NOMO-1 (cell line): ENCODE results near the gene KCNJ15.
"Not testable (repeated sequence)": the region's sequence is repeated elsewhere in the genome, so short reads cannot be mapped to it uniquely, and the experiment has no call there.

ENCODE experiments used
- DNase-seq, 2 experiments: peaks; one replicate each; lab custom pipeline; 2025; ENCODE audit not compliant: unreplicated experiment in 2 of 2; lab: John Stamatoyannopoulos, UW

KCNJ15 gene

GRCh38 chr21:38256599-38257302 is at the start of gene KCNJ15:
Gene KCNJ15 (plus strand): TSS chr21:38256991. CDS start chr21:38299262, 42,271 bp downstream.
- DNase-seq: no peak

- no peak for DNase-seq
Observed at GRCh38 chr21:38208118-38208517, 48.7 kb upstream of the KCNJ15 start.

DNA sequence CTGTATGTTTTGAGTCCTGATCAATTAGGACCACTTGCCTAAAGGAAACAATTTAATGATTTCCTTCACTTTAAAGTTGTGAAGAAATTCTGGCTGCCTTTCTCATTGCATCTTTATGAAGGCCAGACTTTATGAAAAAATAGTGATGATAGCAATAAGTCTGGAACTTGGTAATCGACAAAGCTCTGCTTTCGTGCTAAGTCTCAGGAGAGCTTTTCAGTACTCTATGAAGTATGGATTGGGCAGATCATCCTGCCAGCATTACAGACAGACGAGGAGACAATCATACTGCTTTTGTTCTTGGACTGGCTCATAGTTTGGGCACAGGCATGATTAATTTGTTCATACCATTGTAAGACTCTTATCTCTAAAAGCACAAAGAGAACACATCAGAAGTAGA is 45.5 kb upstream of the KCNJ15 start:
- DNase-seq: no peak

GRCh38 chr21:38212706-38213105 is 44.1 kb upstream of the KCNJ15 start:
- no peak for DNase-seq

GRCh38 chr21:38219049-38219628 is 37.7 kb upstream of the KCNJ15 start:
- DNase-seq: peak; percentile 81 to 86

- DNase-seq: peak in 1 of 2 experiments; percentile 25
Observed at GRCh38 chr21:38220270-38220737, 36.5 kb upstream of the KCNJ15 start.

GRCh38 chr21:38221594-38221993 is 35.2 kb upstream of the KCNJ15 start:
- no peak for DNase-seq

- no peak for DNase-seq
Observed at GRCh38 chr21:38223893-38224540, 32.8 kb upstream of the KCNJ15 start.

DNA sequence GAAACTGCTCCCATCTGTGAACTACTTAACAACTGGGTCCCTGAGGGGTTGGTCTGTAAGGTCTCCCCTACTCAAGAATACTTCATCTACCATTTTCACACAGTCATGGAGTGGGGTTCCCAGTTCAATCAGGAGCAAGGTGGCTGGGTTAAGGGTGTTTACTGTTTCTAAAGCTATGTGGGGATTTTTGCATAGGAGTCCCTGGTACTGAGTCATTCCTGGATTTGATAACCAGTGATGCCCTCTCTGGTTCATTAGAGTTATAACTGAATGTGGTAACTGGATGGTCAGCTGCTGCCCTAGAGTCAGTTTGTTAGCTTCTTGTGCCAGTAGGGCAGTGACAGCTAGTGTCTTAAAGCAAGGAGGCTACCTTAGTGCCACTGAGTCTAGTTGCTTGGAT is 29.4 kb upstream of the KCNJ15 start:
- DNase-seq: no peak

DNA sequence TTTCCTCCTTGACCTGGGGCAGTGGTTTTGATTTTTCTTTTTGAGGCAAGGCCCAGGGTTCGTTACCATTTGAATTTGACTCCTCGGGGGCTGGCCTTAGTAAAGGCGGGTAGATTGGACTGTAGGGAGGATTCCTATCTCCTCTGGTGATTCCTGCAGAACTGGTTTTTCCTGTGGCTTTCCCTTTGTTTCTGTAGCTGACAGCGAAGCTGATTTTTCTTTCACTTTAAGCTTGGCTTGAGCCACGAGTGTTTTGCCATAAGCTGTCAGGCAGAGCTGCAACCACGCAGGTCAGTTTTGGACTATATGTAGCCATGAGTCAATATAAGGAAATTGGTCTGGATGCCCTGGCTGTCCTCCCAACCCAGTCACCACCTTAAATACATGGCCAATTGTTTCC is 28.7 kb upstream of the KCNJ15 start:
- no peak for DNase-seq

- DNase-seq: no peak
Observed at GRCh38 chr21:38228537-38228936, 28.3 kb upstream of the KCNJ15 start.

GRCh38 chr21:38229260-38229877 is 27.4 kb upstream of the KCNJ15 start:
- no peak for DNase-seq

- DNase-seq: no peak
Observed at GRCh38 chr21:38234395-38235142, 22.2 kb upstream of the KCNJ15 start.

GRCh38 chr21:38235251-38235650 is 21.5 kb upstream of the KCNJ15 start:
- DNase-seq: not testable (repeated sequence)

DNA sequence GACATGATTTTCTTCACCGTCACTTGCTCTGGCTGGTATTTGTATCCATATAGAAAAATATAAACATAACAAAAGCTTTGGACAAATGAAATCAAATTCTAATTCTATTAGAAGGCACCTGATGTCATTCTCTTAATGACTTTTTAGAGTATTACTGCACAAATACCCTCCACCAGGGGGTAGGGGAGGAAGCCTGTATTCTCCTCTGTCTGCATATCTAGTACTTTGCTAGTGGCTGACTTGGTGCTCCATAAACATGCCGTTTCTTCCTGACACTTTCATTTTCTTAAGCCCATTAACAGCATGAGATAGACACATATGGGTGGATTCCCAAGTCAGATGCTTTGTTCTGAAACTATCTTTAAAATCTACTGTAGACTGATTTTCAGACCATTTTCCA is 20.6 kb upstream of the KCNJ15 start:
- no peak for DNase-seq

DNA sequence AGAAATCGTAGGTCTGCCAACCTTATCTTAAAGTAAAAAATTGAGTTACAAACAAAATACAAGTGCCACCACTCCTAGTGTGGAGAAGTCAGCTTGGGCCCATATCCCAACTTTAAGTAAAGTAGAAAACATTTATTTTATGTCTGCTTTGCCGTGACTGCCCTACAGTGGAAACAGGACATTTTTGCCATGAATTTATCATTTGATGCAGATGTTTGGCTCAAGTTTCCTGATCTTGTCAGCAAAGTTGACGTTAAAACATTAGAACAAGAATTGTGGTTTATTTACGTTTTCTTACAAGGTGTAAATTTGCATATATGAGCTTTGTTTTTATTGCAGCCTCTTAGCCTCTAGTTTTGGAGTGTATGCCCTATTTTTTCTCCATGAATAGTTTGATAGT is 17.1 kb upstream of the KCNJ15 start:
- no peak for DNase-seq

- no peak for DNase-seq
Observed at GRCh38 chr21:38240129-38240528, 16.7 kb upstream of the KCNJ15 start.

- DNase-seq: no peak
Observed at GRCh38 chr21:38241029-38241740, 15.6 kb upstream of the KCNJ15 start.

DNA sequence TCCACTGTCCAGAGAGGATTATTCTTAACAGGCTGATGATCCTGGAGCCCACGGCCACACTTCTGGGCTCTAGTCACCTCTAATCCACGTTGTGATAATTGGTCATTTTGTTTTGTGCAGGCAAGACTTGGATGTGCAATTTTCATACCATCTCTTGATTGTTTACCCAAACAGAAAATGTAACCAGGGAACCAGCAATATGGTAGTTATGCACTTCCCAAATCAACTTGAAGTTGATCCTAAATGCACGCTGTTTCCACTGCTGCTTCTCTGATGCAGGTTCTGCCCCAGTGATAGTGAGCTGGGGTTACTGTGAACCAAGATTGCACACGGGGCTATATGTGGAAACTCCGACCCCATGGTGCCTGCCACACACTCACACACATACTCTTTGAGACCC is 14.7 kb upstream of the KCNJ15 start:
- no peak for DNase-seq

DNA sequence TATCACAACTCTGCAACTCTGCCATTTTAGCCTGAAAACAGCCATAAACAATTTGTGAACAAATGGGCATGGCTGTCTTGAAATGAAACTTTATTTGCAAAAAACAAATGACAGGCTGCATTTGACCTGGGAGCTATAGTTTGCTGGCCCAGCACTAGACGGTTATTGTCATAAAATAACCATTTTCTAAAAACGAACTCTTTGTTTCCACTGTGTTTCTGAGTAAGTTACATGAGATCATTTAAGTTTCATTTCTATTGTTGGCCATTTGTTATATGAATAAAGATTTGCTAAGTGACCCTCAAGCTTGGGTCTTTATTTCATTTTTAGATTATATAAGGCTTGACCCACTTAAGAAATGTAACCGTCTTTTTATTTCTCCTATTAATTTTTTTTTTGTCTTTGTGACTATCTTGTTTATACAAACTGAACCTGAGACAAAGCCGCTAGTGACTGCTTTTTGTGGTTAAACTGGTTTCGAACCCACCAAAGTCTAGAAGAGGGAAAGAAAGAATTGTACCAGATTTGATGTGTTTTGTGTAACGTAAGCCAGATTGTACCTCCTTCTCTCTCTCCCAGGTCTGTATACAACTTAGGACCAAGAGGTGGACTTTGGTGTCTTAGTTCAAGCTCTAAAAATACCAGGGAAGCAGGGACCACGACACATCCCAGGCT is 12.9 kb upstream of the KCNJ15 start:
- DNase-seq: no peak
